IPS-20b (cell line): ENCODE measurements around the gene ABHD2.
"Not testable (repeated sequence)": the region's sequence is repeated elsewhere in the genome, so short reads cannot be mapped to it uniquely, and the experiment has no call there.

Experiments
- H3K27ac ChIP-seq: one replicate; pipeline ENCODE4 v1.5.1; 2013; ENCODE audit warnings: low read length
- H3K27me3 ChIP-seq: 2 replicates; pipeline ENCODE4 v1.6.1; 2013; ENCODE audit warnings: mild to moderate bottlenecking, low read length, inconsistent platforms; ENCODE audit not compliant: insufficient read depth
- H3K36me3 ChIP-seq: 2 replicates; pipeline ENCODE4 v1.6.1; 2013; ENCODE audit warnings: low read depth, mild to moderate bottlenecking, inconsistent platforms, low read length, moderate library complexity; ENCODE audit not compliant: insufficient read depth
- H3K4me1 ChIP-seq: 2 replicates; pipeline ENCODE4 v1.6.1; 2013; ENCODE audit warnings: mild to moderate bottlenecking, control low read depth, inconsistent platforms, low read length, moderate library complexity; ENCODE audit not compliant: insufficient read depth
- H3K4me3 ChIP-seq: 2 replicates; pipeline ENCODE4 v1.5.1; 2013; ENCODE audit warnings: mild to moderate bottlenecking, low read length, inconsistent platforms
- H3K9ac ChIP-seq: 2 replicates; pipeline ENCODE4 v1.6.1; 2013; ENCODE audit warnings: low read depth, mild to moderate bottlenecking, inconsistent platforms, low read length, moderate library complexity
- H3K9me3 ChIP-seq: 2 replicates; pipeline ENCODE4 v1.6.1; 2013; ENCODE audit warnings: mild to moderate bottlenecking, low read depth, low read length, inconsistent platforms; ENCODE audit not compliant: insufficient read depth

Gene ABHD2

DNA sequence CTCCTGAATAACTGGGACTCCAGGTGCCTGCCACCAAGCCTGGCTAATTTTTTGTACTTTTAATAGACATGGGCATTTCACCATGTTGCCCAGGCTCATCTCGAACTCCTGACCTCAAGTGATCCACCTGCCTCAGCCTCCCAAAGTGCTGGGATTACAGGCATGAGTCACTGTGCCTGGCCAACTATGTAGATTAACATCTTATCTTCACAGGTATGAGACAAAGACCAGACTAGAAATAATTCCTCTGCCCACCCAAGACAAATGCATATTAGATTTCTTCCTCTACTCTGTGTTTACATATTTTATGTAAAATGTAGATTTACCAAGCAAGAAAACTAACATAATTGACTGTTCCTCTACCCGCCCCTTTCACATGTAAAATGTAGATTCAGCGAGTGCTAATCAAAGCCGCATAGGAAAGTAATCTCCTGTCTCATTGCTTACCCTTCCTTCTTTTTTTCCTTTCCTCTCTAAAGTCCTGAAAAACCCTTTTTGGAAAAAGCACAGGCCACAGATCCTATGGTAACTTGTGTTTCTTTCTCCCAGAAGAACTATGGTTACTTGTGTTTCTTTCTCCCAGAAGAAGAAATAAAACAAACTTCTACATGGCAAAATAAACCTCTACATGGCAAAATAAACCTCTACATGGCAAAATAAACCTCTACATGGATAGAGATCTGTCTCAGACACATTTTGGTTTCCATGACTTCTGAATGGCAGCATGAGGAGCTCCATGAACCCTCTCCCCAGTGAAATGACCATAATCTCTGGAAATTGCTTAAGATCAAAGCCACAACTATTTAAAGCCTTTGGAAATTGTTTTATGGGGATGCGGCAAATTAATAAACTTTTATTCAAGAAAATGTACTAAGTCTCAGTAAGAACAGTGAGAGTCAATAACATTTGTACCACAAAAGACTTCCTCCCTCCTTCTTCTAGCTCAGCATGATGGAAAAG lies 9.1 kb upstream of the ABHD2 start:
- H3K9ac ChIP-seq = no peak overlapping the region
- H3K27me3 ChIP-seq = no peaks in the 10 kb centered on the region
- H3K9me3 ChIP-seq = no peaks in the 10 kb centered on the region
- H3K36me3 ChIP-seq = no peaks in the 10 kb centered on the region
- no peak overlapping the region for H3K4me3 ChIP-seq
- H3K4me1 ChIP-seq = peaks cover 7% of the 10 kb centered on the region; the same call in 1 of the 2 replicates
- no peak overlapping the region for H3K27ac ChIP-seq

DNA sequence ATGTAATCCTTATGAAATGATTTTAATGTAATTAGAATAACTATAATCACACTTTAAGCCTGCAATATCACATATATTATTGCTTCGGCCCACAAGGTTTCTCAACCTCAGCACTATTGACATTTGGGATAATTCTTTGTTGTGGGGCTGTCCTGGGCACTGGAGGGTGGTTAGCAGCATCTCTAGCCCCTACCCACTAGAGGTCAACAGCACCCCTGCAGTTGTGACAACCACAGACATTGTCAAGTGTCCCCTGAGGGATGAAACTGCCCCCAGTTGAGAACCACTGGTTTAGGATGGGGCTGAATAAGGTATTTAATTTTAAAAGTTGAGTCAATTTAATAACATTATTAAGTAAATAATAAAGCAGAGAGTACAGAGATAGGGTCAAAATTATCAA lies 6.4 kb upstream of the ABHD2 start:
- Histone ChIP-seq H3K4me1 (peaks cover 8% of the 10 kb centered on the region; the same call in 1 of the 2 replicates), H3K9ac (no peak overlapping the region)

DNA sequence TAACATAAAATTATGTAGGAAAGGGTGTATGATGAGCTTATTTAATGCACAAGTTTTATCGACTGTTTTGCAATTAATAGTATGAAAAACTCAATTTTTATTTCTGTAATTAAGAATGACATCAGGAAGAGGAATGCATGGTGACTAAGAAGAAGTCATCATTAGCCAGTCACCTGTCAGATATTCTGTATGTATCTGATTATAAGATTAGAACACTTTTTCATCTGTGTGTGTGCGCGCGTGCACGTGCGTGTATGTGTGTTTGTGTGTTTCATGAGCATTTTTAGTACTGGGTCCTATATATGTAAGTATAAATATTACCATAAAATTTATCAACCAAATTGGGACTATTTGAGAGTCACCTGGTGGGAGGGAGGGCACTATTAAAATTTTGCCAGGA lies 5.0 kb upstream of the ABHD2 start:
- no peak overlapping the region for H3K27ac ChIP-seq
- H3K4me1 ChIP-seq = peaks cover 18% of the 10 kb centered on the region; the same call in 1 of the 2 replicates
- no peak overlapping the region for H3K4me3 ChIP-seq
- H3K27me3 ChIP-seq = no peaks in the 10 kb centered on the region
- no peak overlapping the region for H3K9ac ChIP-seq
- H3K9me3 ChIP-seq = no peaks in the 10 kb centered on the region
- H3K36me3 ChIP-seq = no peaks in the 10 kb centered on the region

More for the DNA sequence above, 6.4 kb upstream of the ABHD2 start:
- Histone ChIP-seq H3K27me3 (no peaks in the 10 kb centered on the region), H3K27ac (no peak overlapping the region), H3K4me3 (no peak overlapping the region), H3K9me3 (no peaks in the 10 kb centered on the region), H3K36me3 (no peaks in the 10 kb centered on the region)

DNA sequence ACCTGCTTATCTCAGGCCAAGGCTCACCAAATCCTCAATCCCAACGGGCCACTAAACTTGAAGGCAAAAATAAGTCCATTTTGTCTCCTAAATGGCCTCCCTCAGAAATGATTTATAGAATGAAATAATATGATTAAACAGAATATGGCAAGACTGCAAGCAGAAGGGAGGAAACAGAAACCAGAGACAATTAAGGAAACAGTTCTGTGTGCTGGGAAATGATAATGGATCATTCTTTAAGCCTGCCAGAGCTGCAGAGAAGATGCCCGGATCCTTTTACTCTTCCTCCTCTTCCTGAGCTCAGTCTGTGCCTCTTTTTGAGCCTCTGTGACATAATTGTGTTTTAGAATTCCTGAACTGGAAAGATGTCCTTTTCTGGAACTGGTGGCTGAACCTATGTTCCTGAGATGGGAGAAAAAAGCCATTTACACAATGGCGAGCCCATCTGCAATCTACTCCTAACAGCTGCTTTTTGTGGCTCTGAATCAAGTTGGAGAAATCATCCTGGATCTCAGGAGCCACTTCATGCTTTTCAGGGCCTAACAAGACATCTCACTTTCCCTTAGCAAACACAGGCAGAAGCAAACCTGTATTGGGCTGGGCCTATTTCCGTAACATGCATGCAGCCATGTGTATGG lies 2.8 kb upstream of the ABHD2 start:
- Histone ChIP-seq H3K36me3 (no peaks in the 10 kb centered on the region), H3K27me3 (no peaks in the 10 kb centered on the region), H3K4me1 (peaks cover 10% of the 10 kb centered on the region; the same call in 1 of the 2 replicates), H3K9ac (no peak overlapping the region), H3K9me3 (no peaks in the 10 kb centered on the region), H3K4me3 (no peak overlapping the region), H3K27ac (no peak overlapping the region)

DNA sequence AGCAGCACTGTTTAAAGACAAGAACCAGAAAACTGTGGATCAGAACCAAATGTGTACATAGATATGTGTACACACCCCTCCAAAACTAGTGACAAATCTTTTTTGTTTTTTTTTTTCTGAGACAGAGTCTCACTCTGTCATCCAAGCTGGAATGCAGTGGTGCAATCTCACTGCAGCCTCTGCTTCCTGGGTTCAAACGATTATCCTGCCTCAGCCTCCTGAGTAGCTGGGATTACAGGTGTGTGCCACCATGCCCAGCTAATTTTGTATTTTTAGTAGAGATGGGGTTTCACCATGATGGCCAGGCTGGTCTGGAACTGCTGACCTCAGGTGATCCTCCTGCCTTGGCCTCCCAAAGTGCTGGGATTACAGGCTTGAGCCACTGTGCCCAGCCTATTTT lies 2.3 kb upstream of the ABHD2 start:
- H3K36me3 ChIP-seq, H3K27me3 ChIP-seq, H3K4me3 ChIP-seq, H3K9me3 ChIP-seq, H3K27ac ChIP-seq, H3K9ac ChIP-seq: not testable (repeated sequence)
- H3K4me1 ChIP-seq = peaks cover 15% of the 10 kb centered on the region; the same call in 1 of the 2 replicates

DNA sequence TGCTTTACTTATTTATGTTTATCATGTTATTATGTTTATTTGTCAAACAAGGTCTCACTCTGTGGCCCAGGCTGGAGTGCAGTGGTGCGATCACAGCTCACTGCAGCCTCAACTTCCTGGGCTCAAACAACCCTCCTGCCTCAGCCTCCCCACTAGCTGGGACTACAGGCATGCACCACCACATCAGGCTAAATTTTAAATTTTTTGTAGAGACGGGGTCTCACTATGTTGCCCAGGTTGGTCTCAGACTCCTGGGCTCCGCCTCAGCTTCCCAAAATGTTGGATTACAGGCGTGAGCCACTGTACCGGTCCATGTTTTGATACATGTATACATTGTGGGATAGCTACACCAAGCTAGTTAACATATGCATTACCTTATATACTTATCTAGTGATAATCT lies 1.9 kb upstream of the ABHD2 start:
- H3K4me3 ChIP-seq, H3K36me3 ChIP-seq, H3K9ac ChIP-seq, H3K9me3 ChIP-seq, H3K27ac ChIP-seq, H3K27me3 ChIP-seq: not testable (repeated sequence)
- peaks cover 18% of the 10 kb centered on the region; the same call in 1 of the 2 replicates for H3K4me1 ChIP-seq

DNA sequence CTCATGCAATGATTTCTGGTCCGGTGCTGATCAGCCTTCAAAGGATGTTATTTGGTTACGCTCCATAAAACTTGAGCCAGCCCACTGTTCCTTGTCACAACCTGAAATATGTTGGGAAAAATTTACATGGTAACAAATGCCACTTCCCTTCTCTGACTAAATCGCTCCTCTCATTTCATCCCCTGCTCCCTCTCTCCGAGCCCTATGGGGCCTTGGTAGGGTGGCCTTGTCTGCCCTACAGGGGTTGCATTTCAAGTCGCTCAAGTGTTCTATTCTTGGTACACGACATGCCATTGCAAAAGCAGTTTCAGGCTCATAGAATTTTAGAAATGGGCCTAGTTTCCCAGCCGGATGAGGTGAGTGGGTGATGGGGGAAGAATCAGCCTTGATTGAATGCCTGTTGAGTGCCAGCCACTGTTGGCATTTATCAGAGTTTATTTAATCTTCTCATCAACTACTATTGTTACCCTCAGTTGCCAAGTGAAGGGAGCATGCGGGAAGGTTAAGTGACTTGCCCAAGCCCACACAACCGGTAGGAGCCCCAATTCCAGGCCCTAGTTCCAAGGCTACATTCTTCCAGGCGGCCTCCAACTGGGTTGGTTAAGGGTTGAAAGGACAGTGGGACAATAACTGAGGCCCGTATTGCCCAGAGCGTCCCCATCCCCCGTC lies 961 bp upstream of the ABHD2 start:
- Histone ChIP-seq H3K27ac (peak overlapping the region; percentile 77), H3K4me1 (peaks cover 18% of the 10 kb centered on the region; the same call in 1 of the 2 replicates), H3K4me3 (peak overlapping the region; percentile 71), H3K9me3 (no peaks in the 10 kb centered on the region), H3K9ac (peak overlapping the region; percentile 71; the same call in 1 of the 2 replicates), H3K36me3 (no peaks in the 10 kb centered on the region), H3K27me3 (no peaks in the 10 kb centered on the region)

DNA sequence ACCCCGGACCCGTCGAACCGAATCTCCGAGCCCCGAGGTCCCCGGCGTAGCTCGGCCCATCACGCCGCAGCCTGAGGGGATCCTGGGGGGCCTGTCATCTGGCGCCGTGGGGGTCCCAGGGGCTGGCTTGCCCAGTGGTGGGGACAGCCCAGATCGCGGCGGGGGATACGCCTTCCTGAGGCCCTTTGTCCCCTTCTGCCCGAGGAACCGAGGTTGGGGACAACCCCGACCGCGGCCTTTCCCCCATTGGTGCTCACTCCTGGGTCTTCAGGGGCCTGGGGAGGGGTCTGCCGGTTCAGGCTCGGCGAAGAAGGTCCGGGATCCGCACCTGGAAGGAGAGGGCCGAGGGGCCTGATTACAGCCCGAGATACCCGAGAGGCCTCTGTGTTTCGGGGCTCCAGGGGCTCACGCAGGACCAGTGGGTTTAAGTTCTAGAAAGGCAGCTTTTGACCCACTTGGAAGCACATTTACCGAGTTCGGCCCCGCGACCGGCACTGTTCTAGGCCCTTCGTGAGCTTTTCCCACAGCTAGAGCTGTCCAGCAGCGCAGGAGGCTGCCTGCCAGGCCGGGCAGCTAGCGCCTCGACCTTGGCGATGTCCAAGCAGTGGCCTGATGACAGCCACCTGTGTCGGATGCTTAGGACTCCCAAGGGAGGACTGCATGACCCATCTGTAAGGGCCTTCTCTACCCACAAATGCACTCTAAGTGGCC lies 504 bp downstream of the ABHD2 start:
- Histone ChIP-seq H3K4me3 (peak overlapping the region; percentile 85), H3K27ac (no peak overlapping the region), H3K27me3 (no peaks in the 10 kb centered on the region), H3K9ac (peak overlapping the region; percentile 73; the same call in 1 of the 2 replicates), H3K4me1 (peaks cover 18% of the 10 kb centered on the region; the same call in 1 of the 2 replicates), H3K36me3 (no peaks in the 10 kb centered on the region), H3K9me3 (no peaks in the 10 kb centered on the region)

DNA sequence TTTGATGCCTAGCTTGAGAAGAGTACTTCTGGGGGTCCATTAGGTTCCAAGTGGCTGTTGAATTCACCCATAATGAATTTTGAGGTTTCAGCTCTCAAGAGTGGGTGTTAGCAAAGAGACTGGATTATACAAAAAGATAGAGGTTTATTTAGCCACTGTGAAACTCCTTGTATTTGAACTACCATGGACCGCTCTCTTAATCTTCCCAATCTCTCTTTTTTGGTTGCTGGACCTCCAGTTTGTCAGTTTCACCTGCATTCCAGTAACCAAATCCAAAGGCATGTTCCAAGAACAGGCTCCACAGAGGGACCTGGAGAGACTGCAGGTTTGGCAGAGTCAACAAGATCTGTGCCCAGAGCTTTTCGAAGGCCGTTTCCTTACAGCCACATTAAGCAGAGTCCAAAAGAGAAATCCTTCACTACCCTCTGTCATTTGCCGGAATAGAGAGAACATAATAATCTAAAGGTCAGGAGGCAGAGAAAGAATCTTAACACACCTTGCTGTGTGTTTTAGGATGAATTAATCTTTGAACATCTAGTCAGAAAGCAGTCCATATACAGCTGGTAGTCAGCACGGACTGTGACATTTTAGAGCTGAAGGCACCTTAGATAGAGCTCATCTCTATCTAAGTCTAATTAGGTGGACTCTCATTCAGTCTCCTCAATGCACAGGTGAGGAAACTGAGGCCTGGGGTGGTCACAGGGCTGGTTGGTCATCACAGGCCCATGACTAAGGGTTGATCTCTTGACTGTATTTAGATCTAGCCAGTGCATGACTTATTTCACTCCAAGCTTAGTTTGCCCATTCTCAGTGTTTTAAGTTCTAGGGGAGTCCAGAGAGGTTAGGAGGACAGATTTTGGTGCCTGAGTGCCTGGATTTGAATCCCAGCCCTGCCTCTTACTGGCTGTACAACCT lies 1.3 kb downstream of the ABHD2 start:
- peak overlapping the region; percentile 85 for H3K4me3 ChIP-seq
- H3K9ac ChIP-seq = peak overlapping the region; percentile 73; the same call in 1 of the 2 replicates
- H3K4me1 ChIP-seq = peaks cover 18% of the 10 kb centered on the region; the same call in 1 of the 2 replicates
- H3K27me3 ChIP-seq = no peaks in the 10 kb centered on the region
- H3K9me3 ChIP-seq = no peaks in the 10 kb centered on the region
- H3K36me3 ChIP-seq = no peaks in the 10 kb centered on the region
- H3K27ac ChIP-seq = no peak overlapping the region

DNA sequence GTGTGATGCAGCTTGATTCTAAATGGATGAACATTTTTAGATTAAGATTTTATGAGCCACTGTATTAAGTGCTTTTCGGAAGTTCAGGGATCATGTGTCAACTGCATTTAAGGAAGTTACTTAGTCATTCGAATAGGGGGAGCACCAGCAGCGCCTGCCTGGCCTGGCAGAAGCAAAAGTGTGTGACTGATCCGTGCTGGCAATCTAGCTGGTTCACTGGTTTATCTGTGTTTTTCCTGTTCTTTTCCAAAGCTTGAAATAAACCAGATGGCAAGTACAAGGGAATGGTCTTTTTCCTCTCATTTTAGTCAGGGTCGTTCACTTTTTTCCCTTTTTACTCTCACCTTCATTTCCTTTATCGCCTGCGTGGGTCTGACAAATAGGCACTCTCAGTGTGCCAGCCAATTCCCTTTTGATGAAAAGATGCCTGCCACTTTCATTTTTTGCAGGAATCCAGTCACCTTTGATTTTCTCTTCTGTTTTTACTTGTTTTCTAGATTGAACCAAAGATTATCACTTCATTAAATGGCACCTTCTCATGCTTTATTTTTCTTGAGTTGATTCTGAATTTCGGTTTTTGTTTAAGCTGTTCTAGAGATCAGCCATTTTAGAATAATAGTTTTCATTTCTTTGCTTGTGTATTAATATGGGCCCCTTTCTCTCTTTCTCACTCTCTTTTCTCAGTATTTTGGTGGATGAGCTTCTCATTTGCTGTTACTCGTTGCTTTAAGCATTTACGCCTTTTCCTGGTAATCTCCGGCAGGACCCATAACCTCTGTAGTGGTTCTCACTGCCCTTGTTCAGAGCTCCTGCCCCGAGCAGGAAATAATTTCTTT lies 2.8 kb downstream of the ABHD2 start:
- Histone ChIP-seq H3K9me3 (no peaks in the 10 kb centered on the region), H3K4me1 (peaks cover 18% of the 10 kb centered on the region; the same call in 1 of the 2 replicates), H3K36me3 (no peaks in the 10 kb centered on the region), H3K9ac (peak overlapping the region; percentile 23; the same call in 1 of the 2 replicates), H3K4me3 (no peak overlapping the region), H3K27ac (no peak overlapping the region), H3K27me3 (no peaks in the 10 kb centered on the region)
